ENCODE measurements around the gene SLC22A31.

- TF ChIP-seq PATZ1 (CRISPR knock-in tag; IDR thresholded peaks at IDR 0.05; ENCODE audit: borderline replicate concordance) (no peak), SNAI2 (CRISPR knock-in tag; IDR thresholded peaks at IDR 0.05) (no peak), RARB (CRISPR knock-in tag; IDR thresholded peaks at IDR 0.05) (no peak), CSDC2 (CRISPR knock-in tag; IDR thresholded peaks at IDR 0.05) (no peak)
- TF ChIP-seq, protein P1, sequence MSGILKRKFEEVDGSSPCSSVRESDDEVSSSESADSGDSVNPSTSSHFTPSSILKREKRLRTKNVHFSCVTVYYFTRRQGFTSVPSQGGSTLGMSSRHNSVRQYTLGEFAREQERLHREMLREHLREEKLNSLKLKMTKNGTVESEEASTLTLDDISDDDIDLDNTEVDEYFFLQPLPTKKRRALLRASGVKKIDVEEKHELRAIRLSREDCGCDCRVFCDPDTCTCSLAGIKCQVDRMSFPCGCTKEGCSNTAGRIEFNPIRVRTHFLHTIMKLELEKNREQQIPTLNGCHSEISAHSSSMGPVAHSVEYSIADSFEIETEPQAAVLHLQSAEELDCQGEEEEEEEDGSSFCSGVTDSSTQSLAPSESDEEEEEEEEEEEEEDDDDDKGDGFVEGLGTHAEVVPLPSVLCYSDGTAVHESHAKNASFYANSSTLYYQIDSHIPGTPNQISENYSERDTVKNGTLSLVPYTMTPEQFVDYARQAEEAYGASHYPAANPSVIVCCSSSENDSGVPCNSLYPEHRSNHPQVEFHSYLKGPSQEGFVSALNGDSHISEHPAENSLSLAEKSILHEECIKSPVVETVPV (CRISPR knock-in tag; IDR thresholded peaks at IDR 0.05), result no peak
These were observed 37.4 kb upstream of the SLC22A31 start for GRCh38 chr16:89237733-89238132.
